ENCODE data around the gene CREG1. TPM values are rescaled to one million over a fixed set of nuclear protein-coding genes. Genes with fewer than 3 reads are reported as not detected.

The CREG1 gene
- total and polyA plus RNA-seq, 2 experiments from 2014 or later, result 21.2 to 42.7 TPM

DNA sequence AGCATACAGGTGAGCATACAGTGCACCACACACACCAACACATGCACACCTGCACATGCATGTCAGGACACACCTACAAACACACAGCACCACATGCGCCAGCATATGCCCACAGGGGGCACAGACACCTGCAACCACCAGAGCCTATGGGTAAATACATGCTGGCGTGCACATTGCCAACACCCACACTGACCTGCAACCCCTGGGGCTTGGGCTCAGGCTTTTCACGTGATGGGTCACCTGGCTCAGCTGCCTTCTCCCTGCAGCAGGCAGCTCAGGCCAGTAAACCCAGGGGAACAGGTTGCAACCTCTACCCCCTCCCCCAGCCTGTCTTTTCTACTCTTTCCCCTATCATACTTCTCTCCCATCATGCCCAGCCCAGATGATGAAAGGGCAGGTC, 43.3 kb downstream of the CREG1 start:
- no peak overlapping the region for H3K4me2 ChIP-seq
- Mint-ChIP-seq H3K27ac (no peak overlapping the region), H3K36me3 (ENCODE audit: low read depth) (no peaks in the 10 kb centered on the region), H3K27me3 (ENCODE audit: insufficient read depth, low read depth, poor library complexity) (no peaks in the 10 kb centered on the region), H3K9me3 (no peaks in the 10 kb centered on the region), H3K4me3 (no peak overlapping the region), H3K4me1 (peaks cover 11% of the 10 kb centered on the region)
- H3K36me3 ChIP-seq (ENCODE audit: insufficient read depth), result no peaks in the 10 kb centered on the region
- H4K20me1 ChIP-seq (replicated peaks; ENCODE audit: insufficient read depth), result no peaks in the 10 kb centered on the region
- no peak overlapping the region for H2AFZ ChIP-seq
- no peaks in the 10 kb centered on the region for H3K27me3 ChIP-seq (ENCODE audit: insufficient read depth)
- H3K79me2 ChIP-seq (replicated peaks; ENCODE audit: insufficient read depth), result no peaks in the 10 kb centered on the region
- no peak overlapping the region for H3K27ac ChIP-seq (ENCODE audit: low read depth)
- DNase-seq (ENCODE audit: low spot score), result no peak
- H3F3A ChIP-seq (replicated peaks; ENCODE audit: low read depth), result no peaks in the 10 kb centered on the region
- H3K4me1 ChIP-seq (ENCODE audit: insufficient read depth), result no peaks in the 10 kb centered on the region
- ATAC-seq, result peak; percentile 31; the same call in 1 of the 3 replicates
- TF ChIP-seq ZNF331 (CRISPR knock-in tag; IDR thresholded peaks at IDR 0.05; ENCODE audit: low read depth), result no peak
- H3K9me2 ChIP-seq (ENCODE audit: insufficient read depth), result peaks cover 9% of the 10 kb centered on the region; the same call in 1 of the 2 replicates
- H3K4me3 ChIP-seq, result no peak overlapping the region

DNA sequence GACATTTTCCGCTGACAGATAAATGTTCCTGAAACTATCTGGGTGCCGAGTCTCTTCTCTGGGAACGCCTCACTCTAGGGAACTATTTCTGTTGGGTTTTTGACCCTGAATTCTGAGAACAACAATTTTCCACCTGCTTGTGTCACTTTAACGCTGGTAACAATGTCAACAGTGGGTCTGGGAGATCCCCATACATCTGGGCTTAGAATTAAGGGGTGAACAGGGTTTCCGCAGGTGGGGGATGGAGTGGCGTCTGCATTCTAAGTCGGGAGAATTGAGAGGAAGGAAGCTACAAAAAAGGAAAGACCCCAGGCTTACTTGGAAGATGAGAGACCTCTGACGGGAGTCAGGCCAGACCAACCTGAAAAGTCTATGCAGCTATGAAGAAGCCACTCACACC, 44.0 kb downstream of the CREG1 start:
- Histone ChIP-seq H3K79me2 (replicated peaks; ENCODE audit: insufficient read depth) (no peaks in the 10 kb centered on the region), H4K20me1 (replicated peaks; ENCODE audit: insufficient read depth) (no peaks in the 10 kb centered on the region), H3K36me3 (ENCODE audit: insufficient read depth) (no peaks in the 10 kb centered on the region), H3F3A (replicated peaks; ENCODE audit: low read depth) (no peaks in the 10 kb centered on the region), H3K27ac (ENCODE audit: low read depth) (no peak overlapping the region), H3K27me3 (ENCODE audit: insufficient read depth) (no peaks in the 10 kb centered on the region), H2AFZ (peak overlapping the region; percentile 52; the same call in 1 of the 2 replicates), H3K4me3 (no peak overlapping the region), H3K9me2 (ENCODE audit: insufficient read depth) (peaks cover 9% of the 10 kb centered on the region; the same call in 1 of the 2 replicates), H3K4me1 (ENCODE audit: insufficient read depth) (no peaks in the 10 kb centered on the region), H3K4me2 (no peak overlapping the region)
- Mint-ChIP-seq H3K36me3 (ENCODE audit: low read depth) (no peaks in the 10 kb centered on the region), H3K27me3 (ENCODE audit: insufficient read depth, low read depth, poor library complexity) (no peaks in the 10 kb centered on the region), H3K9me3 (no peaks in the 10 kb centered on the region), H3K4me3 (no peak overlapping the region), H3K27ac (no peak overlapping the region), H3K4me1 (peaks cover 13% of the 10 kb centered on the region)
- no peak for TF ChIP-seq STAT1 (IDR thresholded peaks at IDR 0.05; ENCODE audit: unreplicated experiment)
- no peak for TF ChIP-seq ZNF331 (CRISPR knock-in tag; IDR thresholded peaks at IDR 0.05; ENCODE audit: low read depth)
- TF ChIP-seq EZH2phosphoT487 (IDR thresholded peaks at IDR 0.05; ENCODE audit: unreplicated experiment), result no peak
- TF ChIP-seq, protein P1, sequence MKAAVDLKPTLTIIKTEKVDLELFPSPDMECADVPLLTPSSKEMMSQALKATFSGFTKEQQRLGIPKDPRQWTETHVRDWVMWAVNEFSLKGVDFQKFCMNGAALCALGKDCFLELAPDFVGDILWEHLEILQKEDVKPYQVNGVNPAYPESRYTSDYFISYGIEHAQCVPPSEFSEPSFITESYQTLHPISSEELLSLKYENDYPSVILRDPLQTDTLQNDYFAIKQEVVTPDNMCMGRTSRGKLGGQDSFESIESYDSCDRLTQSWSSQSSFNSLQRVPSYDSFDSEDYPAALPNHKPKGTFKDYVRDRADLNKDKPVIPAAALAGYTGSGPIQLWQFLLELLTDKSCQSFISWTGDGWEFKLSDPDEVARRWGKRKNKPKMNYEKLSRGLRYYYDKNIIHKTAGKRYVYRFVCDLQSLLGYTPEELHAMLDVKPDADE (IDR thresholded peaks at IDR 0.05), result no peak
- TF ChIP-seq EZH2 (IDR thresholded peaks at IDR 0.05; ENCODE audit: low read depth, unreplicated experiment), result no peak
- TF ChIP-seq, protein P2, sequence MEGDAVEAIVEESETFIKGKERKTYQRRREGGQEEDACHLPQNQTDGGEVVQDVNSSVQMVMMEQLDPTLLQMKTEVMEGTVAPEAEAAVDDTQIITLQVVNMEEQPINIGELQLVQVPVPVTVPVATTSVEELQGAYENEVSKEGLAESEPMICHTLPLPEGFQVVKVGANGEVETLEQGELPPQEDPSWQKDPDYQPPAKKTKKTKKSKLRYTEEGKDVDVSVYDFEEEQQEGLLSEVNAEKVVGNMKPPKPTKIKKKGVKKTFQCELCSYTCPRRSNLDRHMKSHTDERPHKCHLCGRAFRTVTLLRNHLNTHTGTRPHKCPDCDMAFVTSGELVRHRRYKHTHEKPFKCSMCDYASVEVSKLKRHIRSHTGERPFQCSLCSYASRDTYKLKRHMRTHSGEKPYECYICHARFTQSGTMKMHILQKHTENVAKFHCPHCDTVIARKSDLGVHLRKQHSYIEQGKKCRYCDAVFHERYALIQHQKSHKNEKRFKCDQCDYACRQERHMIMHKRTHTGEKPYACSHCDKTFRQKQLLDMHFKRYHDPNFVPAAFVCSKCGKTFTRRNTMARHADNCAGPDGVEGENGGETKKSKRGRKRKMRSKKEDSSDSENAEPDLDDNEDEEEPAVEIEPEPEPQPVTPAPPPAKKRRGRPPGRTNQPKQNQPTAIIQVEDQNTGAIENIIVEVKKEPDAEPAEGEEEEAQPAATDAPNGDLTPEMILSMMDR (conservative IDR thresholded peaks at IDR 0.05; ENCODE audit: low read depth in 2 of 2), result no peak
- TF ChIP-seq POLR2AphosphoS5 (IDR thresholded peaks at IDR 0.05; ENCODE audit: low read depth), result no peak
- TF ChIP-seq ZNF114 (CRISPR knock-in tag; IDR thresholded peaks at IDR 0.05), result no peak
- TF ChIP-seq, protein P3, sequence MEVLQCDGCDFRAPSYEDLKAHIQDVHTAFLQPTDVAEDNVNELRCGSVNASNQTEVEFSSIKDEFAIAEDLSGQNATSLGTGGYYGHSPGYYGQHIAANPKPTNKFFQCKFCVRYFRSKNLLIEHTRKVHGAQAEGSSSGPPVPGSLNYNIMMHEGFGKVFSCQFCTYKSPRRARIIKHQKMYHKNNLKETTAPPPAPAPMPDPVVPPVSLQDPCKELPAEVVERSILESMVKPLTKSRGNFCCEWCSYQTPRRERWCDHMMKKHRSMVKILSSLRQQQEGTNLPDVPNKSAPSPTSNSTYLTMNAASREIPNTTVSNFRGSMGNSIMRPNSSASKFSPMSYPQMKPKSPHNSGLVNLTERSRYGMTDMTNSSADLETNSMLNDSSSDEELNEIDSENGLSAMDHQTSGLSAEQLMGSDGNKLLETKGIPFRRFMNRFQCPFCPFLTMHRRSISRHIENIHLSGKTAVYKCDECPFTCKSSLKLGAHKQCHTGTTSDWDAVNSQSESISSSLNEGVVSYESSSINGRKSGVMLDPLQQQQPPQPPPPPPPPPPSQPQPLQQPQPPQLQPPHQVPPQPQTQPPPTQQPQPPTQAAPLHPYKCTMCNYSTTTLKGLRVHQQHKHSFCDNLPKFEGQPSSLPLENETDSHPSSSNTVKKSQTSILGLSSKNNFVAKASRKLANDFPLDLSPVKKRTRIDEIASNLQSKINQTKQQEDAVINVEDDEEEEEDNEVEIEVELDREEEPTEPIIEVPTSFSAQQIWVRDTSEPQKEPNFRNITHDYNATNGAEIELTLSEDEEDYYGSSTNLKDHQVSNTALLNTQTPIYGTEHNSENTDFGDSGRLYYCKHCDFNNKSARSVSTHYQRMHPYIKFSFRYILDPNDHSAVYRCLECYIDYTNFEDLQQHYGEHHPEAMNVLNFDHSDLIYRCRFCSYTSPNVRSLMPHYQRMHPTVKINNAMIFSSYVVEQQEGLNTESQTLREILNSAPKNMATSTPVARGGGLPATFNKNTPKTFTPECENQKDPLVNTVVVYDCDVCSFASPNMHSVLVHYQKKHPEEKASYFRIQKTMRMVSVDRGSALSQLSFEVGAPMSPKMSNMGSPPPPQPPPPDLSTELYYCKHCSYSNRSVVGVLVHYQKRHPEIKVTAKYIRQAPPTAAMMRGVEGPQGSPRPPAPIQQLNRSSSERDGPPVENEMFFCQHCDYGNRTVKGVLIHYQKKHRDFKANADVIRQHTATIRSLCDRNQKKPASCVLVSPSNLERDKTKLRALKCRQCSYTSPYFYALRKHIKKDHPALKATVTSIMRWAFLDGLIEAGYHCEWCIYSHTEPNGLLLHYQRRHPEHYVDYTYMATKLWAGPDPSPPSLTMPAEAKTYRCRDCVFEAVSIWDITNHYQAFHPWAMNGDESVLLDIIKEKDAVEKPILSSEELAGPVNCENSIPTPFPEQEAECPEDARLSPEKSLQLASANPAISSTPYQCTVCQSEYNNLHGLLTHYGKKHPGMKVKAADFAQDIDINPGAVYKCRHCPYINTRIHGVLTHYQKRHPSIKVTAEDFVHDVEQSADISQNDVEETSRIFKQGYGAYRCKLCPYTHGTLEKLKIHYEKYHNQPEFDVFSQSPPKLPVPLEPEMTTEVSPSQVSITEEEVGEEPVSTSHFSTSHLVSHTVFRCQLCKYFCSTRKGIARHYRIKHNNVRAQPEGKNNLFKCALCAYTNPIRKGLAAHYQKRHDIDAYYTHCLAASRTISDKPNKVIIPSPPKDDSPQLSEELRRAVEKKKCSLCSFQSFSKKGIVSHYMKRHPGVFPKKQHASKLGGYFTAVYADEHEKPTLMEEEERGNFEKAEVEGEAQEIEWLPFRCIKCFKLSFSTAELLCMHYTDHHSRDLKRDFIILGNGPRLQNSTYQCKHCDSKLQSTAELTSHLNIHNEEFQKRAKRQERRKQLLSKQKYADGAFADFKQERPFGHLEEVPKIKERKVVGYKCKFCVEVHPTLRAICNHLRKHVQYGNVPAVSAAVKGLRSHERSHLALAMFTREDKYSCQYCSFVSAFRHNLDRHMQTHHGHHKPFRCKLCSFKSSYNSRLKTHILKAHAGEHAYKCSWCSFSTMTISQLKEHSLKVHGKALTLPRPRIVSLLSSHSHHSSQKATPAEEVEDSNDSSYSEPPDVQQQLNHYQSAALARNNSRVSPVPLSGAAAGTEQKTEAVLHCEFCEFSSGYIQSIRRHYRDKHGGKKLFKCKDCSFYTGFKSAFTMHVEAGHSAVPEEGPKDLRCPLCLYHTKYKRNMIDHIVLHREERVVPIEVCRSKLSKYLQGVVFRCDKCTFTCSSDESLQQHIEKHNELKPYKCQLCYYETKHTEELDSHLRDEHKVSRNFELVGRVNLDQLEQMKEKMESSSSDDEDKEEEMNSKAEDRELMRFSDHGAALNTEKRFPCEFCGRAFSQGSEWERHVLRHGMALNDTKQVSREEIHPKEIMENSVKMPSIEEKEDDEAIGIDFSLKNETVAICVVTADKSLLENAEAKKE (CRISPR knock-in tag; IDR thresholded peaks at IDR 0.05), result no peak
- no peak for TF ChIP-seq CREB1 (CRISPR knock-in tag; IDR thresholded peaks at IDR 0.05; ENCODE audit: low read depth)
- TF ChIP-seq NANOG (IDR thresholded peaks at IDR 0.05; ENCODE audit: borderline replicate concordance), result no peak
- DNase-seq (ENCODE audit: low spot score) (no peak), ATAC-seq (no peak)

Data from GM23338 (cell line).